GM12878 (cell line): ENCODE data around the gene LYRM4.

Experiments used
- EZH2 ChIP-seq: IDR thresholded peaks from 2 replicates; pipeline ENCODE4 v1.6.1; 2012; ENCODE audit warnings: low read depth, mild to moderate bottlenecking, control low read depth, inconsistent platforms, low read length, borderline replicate concordance; ENCODE audit not compliant: control insufficient read depth
- TF ChIP-seq, protein P1 (sequence below), 3 experiments: IDR thresholded peaks in 2 of 3; conservative IDR thresholded peaks in 1 of 3; 2 replicates each; pipeline ENCODE4 v1.5.1; 2011; ENCODE audit warnings: low read depth in 3 of 3, low read length in 3 of 3, mild to moderate bottlenecking in 3 of 3, control low read depth in 2 of 3, moderate library complexity in 2 of 3, inconsistent platforms in 1 of 3, mixed read lengths in 1 of 3; ENCODE audit not compliant: control insufficient read depth in 2 of 3, insufficient read depth in 1 of 3; ENCODE audit errors: extremely low read depth in 1 of 3

- no peak for TF ChIP-seq EZH2
- TF ChIP-seq, protein P1, sequence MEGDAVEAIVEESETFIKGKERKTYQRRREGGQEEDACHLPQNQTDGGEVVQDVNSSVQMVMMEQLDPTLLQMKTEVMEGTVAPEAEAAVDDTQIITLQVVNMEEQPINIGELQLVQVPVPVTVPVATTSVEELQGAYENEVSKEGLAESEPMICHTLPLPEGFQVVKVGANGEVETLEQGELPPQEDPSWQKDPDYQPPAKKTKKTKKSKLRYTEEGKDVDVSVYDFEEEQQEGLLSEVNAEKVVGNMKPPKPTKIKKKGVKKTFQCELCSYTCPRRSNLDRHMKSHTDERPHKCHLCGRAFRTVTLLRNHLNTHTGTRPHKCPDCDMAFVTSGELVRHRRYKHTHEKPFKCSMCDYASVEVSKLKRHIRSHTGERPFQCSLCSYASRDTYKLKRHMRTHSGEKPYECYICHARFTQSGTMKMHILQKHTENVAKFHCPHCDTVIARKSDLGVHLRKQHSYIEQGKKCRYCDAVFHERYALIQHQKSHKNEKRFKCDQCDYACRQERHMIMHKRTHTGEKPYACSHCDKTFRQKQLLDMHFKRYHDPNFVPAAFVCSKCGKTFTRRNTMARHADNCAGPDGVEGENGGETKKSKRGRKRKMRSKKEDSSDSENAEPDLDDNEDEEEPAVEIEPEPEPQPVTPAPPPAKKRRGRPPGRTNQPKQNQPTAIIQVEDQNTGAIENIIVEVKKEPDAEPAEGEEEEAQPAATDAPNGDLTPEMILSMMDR (IDR thresholded peaks at IDR 0.05 in 2 of 3, conservative IDR thresholded peaks at IDR 0.05 in 1 of 3; ENCODE audit: control insufficient read depth in 2 of 3, extremely low read depth in 1 of 3, insufficient read depth in 1 of 3, low read depth in 3 of 3, low read length in 3 of 3) = no peak
Measured at GRCh38 chr6:5305968-5306626, 45.3 kb upstream of the LYRM4 start.
